ENCODE measurements around the gene PDE4D. TPM values are rescaled to one million over a fixed set of nuclear protein-coding genes. Genes with fewer than 3 reads are reported as not detected.
"Not testable (repeated sequence)": the region's sequence is repeated elsewhere in the genome, so short reads cannot be mapped to it uniquely, and the experiment has no call there.

PDE4D gene
- total and polyA plus RNA-seq, 2 donors (not counting 1 experiment from before 2014, with no cell fraction given): 14.9 to 171 TPM

DNA sequence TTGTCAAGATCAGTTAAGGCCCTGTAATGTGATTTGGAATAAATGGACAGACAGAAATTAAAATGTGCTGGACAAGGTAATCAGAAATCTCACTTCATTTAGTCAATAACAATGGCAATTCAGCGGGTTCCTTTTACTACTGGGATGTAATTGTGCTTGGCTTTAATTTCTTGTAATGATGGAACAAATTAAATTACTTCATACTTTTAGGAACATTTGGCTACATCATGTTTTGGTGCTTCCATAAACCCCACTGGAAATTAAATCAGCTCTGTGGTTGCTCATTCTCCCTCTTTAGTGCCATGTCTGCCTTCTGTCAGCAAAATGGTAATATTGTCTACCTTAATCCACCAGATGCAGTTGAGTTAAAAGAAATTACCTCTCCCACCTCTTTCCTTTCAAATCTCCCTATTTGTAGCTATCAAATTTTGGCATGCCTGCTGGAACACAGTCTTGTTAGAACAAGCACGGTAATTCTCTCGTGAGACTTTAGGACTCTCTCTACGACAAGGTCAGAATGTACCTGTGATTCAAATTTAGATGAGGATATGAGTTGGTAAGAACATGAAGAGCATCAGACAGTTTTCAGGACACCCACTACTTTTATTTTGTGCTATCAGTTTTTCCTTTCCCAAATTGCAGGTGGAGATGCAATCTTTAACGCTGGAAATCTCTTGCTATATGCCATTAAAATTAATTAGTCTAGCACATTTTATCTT lies 834.4 kb downstream of the PDE4D start:
- Histone ChIP-seq H4K20me1 (ENCODE audit: control insufficient read depth, insufficient read depth, low read length, poor library complexity, severe bottlenecking) (no peaks in the 10 kb centered on the region), H3K27ac (ENCODE audit: low read length in 2 of 2) (no peak overlapping the region), H3K36me3 (replicated peaks in 1 of 2; ENCODE audit: control extremely low read depth in 1 of 2, control insufficient read depth in 1 of 2, extremely low read depth in 1 of 2, insufficient read depth in 2 of 2, low read length in 1 of 2) (no peaks in the 10 kb centered on the region), H2AFZ (ENCODE audit: insufficient read depth, low read depth, low read length, poor library complexity, severe bottlenecking) (no peak overlapping the region), H3K4me1 (ENCODE audit: control insufficient read depth in 2 of 2, insufficient read depth in 2 of 2, low read length in 2 of 2) (no peaks in the 10 kb centered on the region), H3K27me3 (replicated peaks in 1 of 4; ENCODE audit: control extremely low read depth in 1 of 4, control insufficient read depth in 3 of 4, insufficient read depth in 4 of 4, low read length in 3 of 4) (no peaks in the 10 kb centered on the region), H3K4me3 (ENCODE audit: control extremely low read depth in 1 of 5, extremely low read depth in 1 of 5, insufficient read depth in 1 of 5, low read depth in 2 of 5, low read length in 4 of 5) (no peak overlapping the region), H3K9me3 (ENCODE audit: control extremely low read depth in 1 of 3, control insufficient read depth in 2 of 3, insufficient read depth in 1 of 3, low read length in 2 of 3) (no peaks in the 10 kb centered on the region), H3K4me2 (replicated peaks; ENCODE audit: low read depth, low read length, poor library complexity, severe bottlenecking) (no peak overlapping the region), H3K79me2 (ENCODE audit: control insufficient read depth, insufficient read depth, low read length) (no peaks in the 10 kb centered on the region), H3K9ac (ENCODE audit: low read length) (no peak overlapping the region)
- TF ChIP-seq, protein P1, sequence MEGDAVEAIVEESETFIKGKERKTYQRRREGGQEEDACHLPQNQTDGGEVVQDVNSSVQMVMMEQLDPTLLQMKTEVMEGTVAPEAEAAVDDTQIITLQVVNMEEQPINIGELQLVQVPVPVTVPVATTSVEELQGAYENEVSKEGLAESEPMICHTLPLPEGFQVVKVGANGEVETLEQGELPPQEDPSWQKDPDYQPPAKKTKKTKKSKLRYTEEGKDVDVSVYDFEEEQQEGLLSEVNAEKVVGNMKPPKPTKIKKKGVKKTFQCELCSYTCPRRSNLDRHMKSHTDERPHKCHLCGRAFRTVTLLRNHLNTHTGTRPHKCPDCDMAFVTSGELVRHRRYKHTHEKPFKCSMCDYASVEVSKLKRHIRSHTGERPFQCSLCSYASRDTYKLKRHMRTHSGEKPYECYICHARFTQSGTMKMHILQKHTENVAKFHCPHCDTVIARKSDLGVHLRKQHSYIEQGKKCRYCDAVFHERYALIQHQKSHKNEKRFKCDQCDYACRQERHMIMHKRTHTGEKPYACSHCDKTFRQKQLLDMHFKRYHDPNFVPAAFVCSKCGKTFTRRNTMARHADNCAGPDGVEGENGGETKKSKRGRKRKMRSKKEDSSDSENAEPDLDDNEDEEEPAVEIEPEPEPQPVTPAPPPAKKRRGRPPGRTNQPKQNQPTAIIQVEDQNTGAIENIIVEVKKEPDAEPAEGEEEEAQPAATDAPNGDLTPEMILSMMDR (IDR thresholded peaks at IDR 0.05): no peak
- TF ChIP-seq EZH2 (IDR thresholded peaks at IDR 0.05; ENCODE audit: borderline replicate concordance, insufficient read depth, low read depth, low read length, poor library complexity, severe bottlenecking): no peak
- Mint-ChIP-seq H3K27me3 (no peaks in the 10 kb centered on the region), H3K4me1 (no peaks in the 10 kb centered on the region), H3K4me3 (no peak overlapping the region), H3K27ac (no peak overlapping the region), H3K9me3 (ENCODE audit: insufficient read depth) (no peaks in the 10 kb centered on the region)
- 70% methylated on average over 2 of the region's 5 CpGs for WGBS (ENCODE audit: insufficient coverage)
- intact Hi-C loops (cut with micrococcal nuclease): no loop called here
- ChIA-PET POLR2A (no interaction called here), CTCF (interaction anchor here (0.7 kb wide), 1 partner anchor 754 kb away, joined by 3 read pairs; no protein-coding TSS in a partner anchor)
- ATAC-seq (ENCODE audit: low read depth) (no peak), DNase-seq (no peak)

DNA sequence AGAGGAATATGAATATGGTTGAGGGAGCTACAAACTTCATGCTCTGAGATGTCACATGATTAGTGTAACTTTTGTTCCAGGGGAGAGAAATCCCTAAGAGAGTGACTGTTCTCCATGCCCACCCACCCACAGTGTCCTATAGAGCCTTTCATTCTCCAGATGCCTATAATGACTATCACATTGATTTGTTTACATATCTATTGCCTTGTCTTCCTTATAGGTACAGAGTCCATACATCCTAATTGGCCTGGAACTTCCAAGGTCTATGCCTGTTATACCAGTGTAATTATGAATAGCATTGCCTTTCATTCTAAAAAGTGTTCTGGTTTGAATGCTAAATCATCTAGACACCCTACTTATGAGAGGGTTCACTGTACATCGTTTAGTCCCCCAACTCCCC lies 835.3 kb downstream of the PDE4D start:
- Mint-ChIP-seq H3K4me3 (no peak overlapping the region), H3K27ac (no peak overlapping the region), H3K4me1 (no peaks in the 10 kb centered on the region), H3K27me3 (no peaks in the 10 kb centered on the region), H3K9me3 (ENCODE audit: insufficient read depth) (no peaks in the 10 kb centered on the region)
- ChIA-PET CTCF (no interaction called here), POLR2A (no interaction called here)
- Histone ChIP-seq H3K9ac (ENCODE audit: low read length) (no peak overlapping the region), H3K4me1 (ENCODE audit: control insufficient read depth in 2 of 2, insufficient read depth in 2 of 2, low read length in 2 of 2) (no peaks in the 10 kb centered on the region), H3K4me2 (replicated peaks; ENCODE audit: low read depth, low read length, poor library complexity, severe bottlenecking) (no peak overlapping the region), H4K20me1 (ENCODE audit: control insufficient read depth, insufficient read depth, low read length, poor library complexity, severe bottlenecking) (no peaks in the 10 kb centered on the region), H3K9me3 (ENCODE audit: control extremely low read depth in 1 of 3, control insufficient read depth in 2 of 3, insufficient read depth in 1 of 3, low read length in 2 of 3) (no peaks in the 10 kb centered on the region), H3K27ac (ENCODE audit: low read length in 2 of 2) (no peak overlapping the region), H3K36me3 (replicated peaks in 1 of 2; ENCODE audit: control extremely low read depth in 1 of 2, control insufficient read depth in 1 of 2, extremely low read depth in 1 of 2, insufficient read depth in 2 of 2, low read length in 1 of 2) (no peaks in the 10 kb centered on the region), H3K79me2 (ENCODE audit: control insufficient read depth, insufficient read depth, low read length) (no peaks in the 10 kb centered on the region), H2AFZ (ENCODE audit: insufficient read depth, low read depth, low read length, poor library complexity, severe bottlenecking) (no peak overlapping the region), H3K27me3 (replicated peaks in 1 of 4; ENCODE audit: control extremely low read depth in 1 of 4, control insufficient read depth in 3 of 4, insufficient read depth in 4 of 4, low read length in 3 of 4) (no peaks in the 10 kb centered on the region), H3K4me3 (ENCODE audit: control extremely low read depth in 1 of 5, extremely low read depth in 1 of 5, insufficient read depth in 1 of 5, low read depth in 2 of 5, low read length in 4 of 5) (no peak overlapping the region)
- intact Hi-C loops (cut with micrococcal nuclease): no loop called here
- no peak for DNase-seq
- no CpG with 5 or more reads among the region's 1 CpG for WGBS (ENCODE audit: insufficient coverage)
- no peak for ATAC-seq (ENCODE audit: low read depth)
- no peak for TF ChIP-seq EZH2 (IDR thresholded peaks at IDR 0.05; ENCODE audit: borderline replicate concordance, insufficient read depth, low read depth, low read length, poor library complexity, severe bottlenecking)
- TF ChIP-seq, protein P1 (IDR thresholded peaks at IDR 0.05): no peak

DNA sequence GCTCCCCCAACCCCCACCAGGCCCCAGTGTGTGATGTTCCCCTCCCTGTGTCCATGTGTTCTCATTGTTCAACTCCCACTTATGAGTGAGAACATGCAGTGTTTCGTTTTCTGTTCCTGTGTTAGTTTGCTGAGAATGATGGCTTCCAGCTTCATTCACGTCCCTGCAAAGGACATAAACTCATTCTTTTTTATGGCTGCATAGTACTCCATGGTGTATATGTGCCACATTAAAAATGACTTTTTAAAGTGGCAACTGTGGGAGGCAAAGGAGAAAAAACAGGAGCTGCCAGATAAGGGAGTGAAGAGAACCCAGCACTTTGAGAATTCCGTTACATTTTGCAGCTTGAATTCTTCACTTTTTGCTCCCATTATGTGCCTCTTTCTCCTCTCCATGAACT lies 836.9 kb downstream of the PDE4D start:
- H3K4me2 ChIP-seq (replicated peaks; ENCODE audit: low read depth, low read length, poor library complexity, severe bottlenecking); H3K9me3 ChIP-seq (ENCODE audit: control extremely low read depth in 1 of 3, control insufficient read depth in 2 of 3, insufficient read depth in 1 of 3, low read length in 2 of 3); DNase-seq; ATAC-seq (ENCODE audit: low read depth); H4K20me1 ChIP-seq (ENCODE audit: control insufficient read depth, insufficient read depth, low read length, poor library complexity, severe bottlenecking); H3K4me3 Mint-ChIP-seq; POLR2A ChIA-PET; H3K27me3 ChIP-seq (replicated peaks in 1 of 4; ENCODE audit: control extremely low read depth in 1 of 4, control insufficient read depth in 3 of 4, insufficient read depth in 4 of 4, low read length in 3 of 4); CTCF ChIA-PET; H3K4me1 ChIP-seq (ENCODE audit: control insufficient read depth in 2 of 2, insufficient read depth in 2 of 2, low read length in 2 of 2); H3K36me3 ChIP-seq (replicated peaks in 1 of 2; ENCODE audit: control extremely low read depth in 1 of 2, control insufficient read depth in 1 of 2, extremely low read depth in 1 of 2, insufficient read depth in 2 of 2, low read length in 1 of 2); H3K9ac ChIP-seq (ENCODE audit: low read length); intact Hi-C loops (cut with micrococcal nuclease); H3K79me2 ChIP-seq (ENCODE audit: control insufficient read depth, insufficient read depth, low read length); H3K4me3 ChIP-seq (ENCODE audit: control extremely low read depth in 1 of 5, extremely low read depth in 1 of 5, insufficient read depth in 1 of 5, low read depth in 2 of 5, low read length in 4 of 5); H3K9me3 Mint-ChIP-seq (ENCODE audit: insufficient read depth); H3K27ac Mint-ChIP-seq; H3K27ac ChIP-seq (ENCODE audit: low read length in 2 of 2); H3K4me1 Mint-ChIP-seq; H3K27me3 Mint-ChIP-seq; H2AFZ ChIP-seq (ENCODE audit: insufficient read depth, low read depth, low read length, poor library complexity, severe bottlenecking): not testable (repeated sequence)
- no CpG with 5 or more reads among the region's 3 CpGs for WGBS (ENCODE audit: insufficient coverage)
